HepG2 (cell line): ENCODE measurements around the gene RIT2. TPM values are rescaled to one million over a fixed set of nuclear protein-coding genes. Genes with fewer than 3 reads are reported as not detected.

Source experiments
- ATAC-seq: fragments of 200-7000 bp; cut with Tn5 transposase; 3 replicates; pipeline ENCODE4 v1.9.1; 2020; ENCODE audit warnings: mild to moderate bottlenecking, moderate library complexity
- BruUV-seq: library from RNA; stranded (reverse); fragments of 400-500 nt; replicated peaks from 2 replicates; lab custom pipeline; 2021; lab: Mats Ljungman, UMichigan
- CTCF ChIA-PET: fragments of 300-600 bp; formaldehyde crosslinking; extraction: SDS; loops from one replicate; lab custom pipeline; 2021; ENCODE audit warnings: low total read pairs, inconsistent platforms, low intra/inter-chr PET ratio; lab: Yijun Ruan, JAX
- POLR2A ChIA-PET: fragments of 350-600 bp; sonication (Branson Sonifier 250); formaldehyde crosslinking; loops from one replicate; lab custom pipeline; 2020; ENCODE audit warnings: antibody characterized with exemption, inconsistent platforms; lab: Yijun Ruan, JAX
- DNase-seq: peaks from one replicate; pipeline ENCODE4 v3.0.0-alpha.2; 2015; ENCODE audit warnings: low spot score
- FAIRE-seq: peaks from 3 replicates; lab custom pipeline; 2011; peaks lifted over from hg19 to GRCh38; lab: Jason Lieb, UNC
- H2AFZ ChIP-seq: one replicate; pipeline ENCODE4 v1.6.1; 2011; ENCODE audit warnings: low read length, inconsistent platforms
- H3K27ac ChIP-seq: fragments of 300-600 bp; 3 replicates; pipeline ENCODE4 v1.8.0; 2011; ENCODE audit warnings: mixed run types, mild to moderate bottlenecking, mixed read lengths, low read length, inconsistent platforms; ENCODE audit not compliant: insufficient read depth; ENCODE audit errors: extremely low read length
- H3K27me3 ChIP-seq, 2 experiments: fragments of 200-600 bp in 1 of 2; 2 replicates in 1 of 2; 3 replicates in 1 of 2; pipeline versions ENCODE4 v1.6.0 to v1.8.0; 2011; ENCODE audit warnings: low read length in 2 of 2, mild to moderate bottlenecking in 2 of 2, moderate library complexity in 2 of 2, inconsistent platforms in 1 of 2; ENCODE audit not compliant: insufficient read depth in 2 of 2, control insufficient read depth in 1 of 2
- H3K36me3 ChIP-seq, 2 experiments: fragments of 200-600 bp in 1 of 2; replicated peaks in 1 of 2; 2 replicates in 1 of 2; 3 replicates in 1 of 2; pipeline versions ENCODE4 v1.5.1 to v1.8.0; 2011; ENCODE audit warnings: low read length in 2 of 2, inconsistent platforms in 1 of 2; ENCODE audit not compliant: insufficient read depth in 2 of 2, control insufficient read depth in 1 of 2
- H3K4me1 ChIP-seq: 2 replicates; pipeline ENCODE4 v1.5.1; 2012; ENCODE audit warnings: low read length, inconsistent platforms; ENCODE audit not compliant: insufficient read depth
- H3K4me2 ChIP-seq: 2 replicates; pipeline ENCODE4 v1.6.0; 2011; ENCODE audit warnings: low read depth, low read length, inconsistent platforms
- H3K4me3 ChIP-seq, 3 experiments: fragments of 200-600 bp in 1 of 3; sonication (generic), shearing (Covaris generic) in 1 of 3; replicated peaks in 1 of 3; 2 replicates each; pipeline ENCODE4 v1.5.1; 2011 to 2016; ENCODE audit warnings: low read length in 3 of 3, inconsistent platforms in 2 of 3, low read depth in 2 of 3, mild to moderate bottlenecking in 2 of 3, control low read depth in 1 of 3, mixed read lengths in 1 of 3; ENCODE audit not compliant: insufficient read depth in 1 of 3
- H3K79me2 ChIP-seq: one replicate; pipeline ENCODE4 v1.6.1; 2011; ENCODE audit warnings: low read length, inconsistent platforms; ENCODE audit not compliant: insufficient read depth
- H3K9ac ChIP-seq: 2 replicates; pipeline ENCODE4 v1.6.0; 2011; ENCODE audit warnings: mild to moderate bottlenecking, low read depth, low read length, inconsistent platforms; ENCODE audit not compliant: insufficient read depth
- H3K9me3 ChIP-seq: 2 replicates; pipeline ENCODE4 v1.5.1; 2012; ENCODE audit warnings: mild to moderate bottlenecking, low read length
- H4K20me1 ChIP-seq: 2 replicates; pipeline ENCODE4 v1.6.0; 2011; ENCODE audit warnings: inconsistent platforms, mild to moderate bottlenecking, low read length, moderate library complexity; ENCODE audit not compliant: insufficient read depth
- CCAR2 ChIP-seq: fragments of 200-400 bp; formaldehyde crosslinking; optimal IDR thresholded peaks from 2 replicates; pipeline ENCODE3; 2018; ENCODE audit warnings: low read depth, mild to moderate bottlenecking, low read length, moderate library complexity
- FLYWCH1 ChIP-seq: sonication (generic); formaldehyde crosslinking; IDR thresholded peaks from 2 replicates; pipeline ENCODE4 v1.8.1; 2023; ENCODE audit warnings: mild to moderate bottlenecking, missing genetic modification reagents
- GABPA ChIP-seq, 2 experiments: IDR thresholded peaks; 2 replicates each; pipeline ENCODE4 v1.6.1; 2011 to 2016; ENCODE audit warnings: low read depth in 2 of 2, low read length in 1 of 2, missing biosample characterization in 1 of 2, missing genetic modification characterization in 1 of 2
- HOXD1 ChIP-seq: sonication (generic); formaldehyde crosslinking; IDR thresholded peaks from 2 replicates; pipeline ENCODE4 v1.5.0; 2020; ENCODE audit warnings: missing genetic modification reagents
- KDM1A ChIP-seq: IDR thresholded peaks from 2 replicates; pipeline ENCODE4 v1.6.1; 2016; ENCODE audit warnings: missing compliant biosample characterization
- NCOA1 ChIP-seq: sonication (generic); formaldehyde crosslinking; IDR thresholded peaks from 2 replicates; pipeline ENCODE4 v1.9.0; 2021; ENCODE audit warnings: missing genetic modification reagents
- ZNF30 ChIP-seq: sonication (generic); formaldehyde crosslinking; IDR thresholded peaks from 2 replicates; pipeline ENCODE4 v1.5.0; 2020; ENCODE audit warnings: mild to moderate bottlenecking, missing genetic modification reagents
- ZNF549 ChIP-seq: sonication (generic); formaldehyde crosslinking; IDR thresholded peaks from 2 replicates; pipeline ENCODE4 v1.5.0; 2020; ENCODE audit warnings: missing genetic modification reagents
- ZNF567 ChIP-seq: sonication (generic); formaldehyde crosslinking; IDR thresholded peaks from 2 replicates; pipeline ENCODE4 v1.8.1; 2023; ENCODE audit warnings: mild to moderate bottlenecking, missing genetic modification reagents, borderline replicate concordance
- ZNF678 ChIP-seq: sonication (generic); formaldehyde crosslinking; IDR thresholded peaks from 2 replicates; pipeline ENCODE4 v1.4.0; 2020; ENCODE audit warnings: mild to moderate bottlenecking, missing genetic modification reagents
- ZNF747 ChIP-seq: sonication (generic); formaldehyde crosslinking; IDR thresholded peaks from 2 replicates; pipeline ENCODE4 v1.8.1; 2023; ENCODE audit warnings: missing genetic modification reagents, mild to moderate bottlenecking, borderline replicate concordance
- ZNF768 ChIP-seq: sonication (generic); formaldehyde crosslinking; IDR thresholded peaks from 2 replicates; pipeline ENCODE4 v1.4.0; 2020; ENCODE audit warnings: missing genetic modification reagents
- ZNF883 ChIP-seq: sonication (generic); formaldehyde crosslinking; IDR thresholded peaks from 2 replicates; pipeline ENCODE4 v1.5.1; 2020; ENCODE audit warnings: mild to moderate bottlenecking, missing genetic modification reagents; ENCODE audit errors: not compliant biosample characterization
- in situ Hi-C: cut with HindIII; loops from 2 replicates; pipeline ENCODE4 v1.10.0; 2017; ENCODE audit warnings: low pct_unique_long_range_greater_than_20kb; ENCODE audit not compliant: extremely low pct_ligation_motif_present
- intact Hi-C: fragments of 100-400 bp; cut with micrococcal nuclease; formaldehyde crosslinking; loops from one replicate; pipeline ENCODE4 v1.10.0; 2022; ENCODE audit not compliant: unreplicated experiment
- polyA plus RNA-seq, 8 experiments: library from polyadenylated mRNA; depleted of rRNA in 3 of 8; stranded (reverse) in 7 of 8; unstranded in 1 of 8; fragments of >200 nt; fragmentation: Illumina TruSeq in 4 of 8; extraction: Trizol in 4 of 8; gene quantifications; 2 replicates each; pipeline versions ENCODE4 v1.2.1 to v1.2.3, GENCODE V29; 2011 to 2016; ENCODE audit warnings: low read depth in 4 of 8, missing spikeins in 1 of 8, mixed read lengths in 1 of 8; ENCODE audit not compliant: insufficient read depth in 1 of 8
- total RNA-seq, 5 experiments: library from RNA; depleted of rRNA; stranded (reverse); fragments of >200 nt; fragmentation: Illumina TruSeq; extraction: Trizol; gene quantifications; 2 replicates each; pipeline ENCODE4 v1.2.3, GENCODE V29; 2016; ENCODE audit warnings: low read depth in 1 of 5
- TF ChIP-seq, protein P1 (sequence below): sonication (generic); formaldehyde crosslinking; IDR thresholded peaks from 2 replicates; pipeline ENCODE4 v1.8.1; 2022; ENCODE audit warnings: low read depth, mild to moderate bottlenecking, missing genetic modification reagents
- TF ChIP-seq, protein P2 (sequence below): sonication (generic); formaldehyde crosslinking; IDR thresholded peaks from 2 replicates; pipeline ENCODE4 v1.4.0; 2020; ENCODE audit warnings: missing genetic modification reagents
- TF ChIP-seq, protein P3 (sequence below): sonication (generic); formaldehyde crosslinking; IDR thresholded peaks from 2 replicates; pipeline ENCODE4 v1.5.0; 2020; ENCODE audit warnings: mild to moderate bottlenecking, missing genetic modification reagents
- TF ChIP-seq, protein P4 (sequence below): sonication (generic); formaldehyde crosslinking; conservative IDR thresholded peaks from 2 replicates; pipeline ENCODE4 v1.4.0; 2020; ENCODE audit warnings: missing genetic modification reagents

The RIT2 gene
- total and polyA plus RNA-seq, 2 of the 13 experiments (the other 11 are each of a cell fraction or from before 2014, with no cell fraction given): not detected

GRCh38 chr18:43001821-43002220 is 113.7 kb downstream of the RIT2 start (continued):
- TF ChIP-seq, protein P1, sequence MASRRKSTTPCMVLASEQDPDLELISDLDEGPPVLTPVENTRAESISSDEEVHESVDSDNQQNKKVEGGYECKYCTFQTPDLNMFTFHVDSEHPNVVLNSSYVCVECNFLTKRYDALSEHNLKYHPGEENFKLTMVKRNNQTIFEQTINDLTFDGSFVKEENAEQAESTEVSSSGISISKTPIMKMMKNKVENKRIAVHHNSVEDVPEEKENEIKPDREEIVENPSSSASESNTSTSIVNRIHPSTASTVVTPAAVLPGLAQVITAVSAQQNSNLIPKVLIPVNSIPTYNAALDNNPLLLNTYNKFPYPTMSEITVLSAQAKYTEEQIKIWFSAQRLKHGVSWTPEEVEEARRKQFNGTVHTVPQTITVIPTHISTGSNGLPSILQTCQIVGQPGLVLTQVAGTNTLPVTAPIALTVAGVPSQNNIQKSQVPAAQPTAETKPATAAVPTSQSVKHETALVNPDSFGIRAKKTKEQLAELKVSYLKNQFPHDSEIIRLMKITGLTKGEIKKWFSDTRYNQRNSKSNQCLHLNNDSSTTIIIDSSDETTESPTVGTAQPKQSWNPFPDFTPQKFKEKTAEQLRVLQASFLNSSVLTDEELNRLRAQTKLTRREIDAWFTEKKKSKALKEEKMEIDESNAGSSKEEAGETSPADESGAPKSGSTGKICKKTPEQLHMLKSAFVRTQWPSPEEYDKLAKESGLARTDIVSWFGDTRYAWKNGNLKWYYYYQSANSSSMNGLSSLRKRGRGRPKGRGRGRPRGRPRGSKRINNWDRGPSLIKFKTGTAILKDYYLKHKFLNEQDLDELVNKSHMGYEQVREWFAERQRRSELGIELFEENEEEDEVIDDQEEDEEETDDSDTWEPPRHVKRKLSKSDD: no peak
- TF ChIP-seq, protein P2, sequence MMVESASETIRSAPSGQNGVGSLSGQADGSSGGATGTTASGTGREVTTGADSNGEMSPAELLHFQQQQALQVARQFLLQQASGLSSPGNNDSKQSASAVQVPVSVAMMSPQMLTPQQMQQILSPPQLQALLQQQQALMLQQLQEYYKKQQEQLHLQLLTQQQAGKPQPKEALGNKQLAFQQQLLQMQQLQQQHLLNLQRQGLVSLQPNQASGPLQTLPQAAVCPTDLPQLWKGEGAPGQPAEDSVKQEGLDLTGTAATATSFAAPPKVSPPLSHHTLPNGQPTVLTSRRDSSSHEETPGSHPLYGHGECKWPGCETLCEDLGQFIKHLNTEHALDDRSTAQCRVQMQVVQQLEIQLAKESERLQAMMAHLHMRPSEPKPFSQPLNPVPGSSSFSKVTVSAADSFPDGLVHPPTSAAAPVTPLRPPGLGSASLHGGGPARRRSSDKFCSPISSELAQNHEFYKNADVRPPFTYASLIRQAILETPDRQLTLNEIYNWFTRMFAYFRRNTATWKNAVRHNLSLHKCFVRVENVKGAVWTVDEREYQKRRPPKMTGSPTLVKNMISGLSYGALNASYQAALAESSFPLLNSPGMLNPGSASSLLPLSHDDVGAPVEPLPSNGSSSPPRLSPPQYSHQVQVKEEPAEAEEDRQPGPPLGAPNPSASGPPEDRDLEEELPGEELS (CRISPR knock-in tag): no peak
- TF ChIP-seq ZNF768 (no peak), NCOA1 (no peak), ZNF30 (CRISPR knock-in tag) (no peak), ZNF747 (CRISPR knock-in tag) (no peak)

DNA sequence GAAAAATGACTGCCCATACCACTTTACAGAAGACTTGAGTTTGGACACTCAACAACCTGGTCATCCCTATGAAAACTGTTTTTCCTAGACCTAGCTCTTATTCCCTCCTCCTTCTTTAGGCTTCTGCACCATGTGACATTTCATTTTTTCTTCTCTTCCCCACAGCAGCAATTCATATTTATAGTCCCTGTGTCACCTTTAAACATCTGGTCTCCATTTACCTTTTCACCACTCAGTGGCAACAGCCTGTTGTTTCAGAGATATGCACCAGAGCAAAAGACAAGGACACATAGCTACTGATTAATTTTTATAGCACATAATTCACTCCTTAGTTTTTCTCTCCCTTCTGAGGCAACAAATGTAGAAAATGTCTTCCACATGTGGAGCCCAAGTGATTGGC is 118.7 kb downstream of the RIT2 start:
- ATAC-seq (no peak), FAIRE-seq (no peak), DNase-seq (no peak)
- Histone ChIP-seq H3K27ac (no peak overlapping the region), H3K27me3 (no peaks in the 10 kb centered on the region), H3K4me3 (no peak overlapping the region), H3K4me2 (no peak overlapping the region), H3K36me3 (no peaks in the 10 kb centered on the region), H3K9ac (no peak overlapping the region), H2AFZ (no peak overlapping the region), H3K79me2 (no peaks in the 10 kb centered on the region), H3K9me3 (no peaks in the 10 kb centered on the region), H3K4me1 (no peaks in the 10 kb centered on the region), H4K20me1 (no peaks in the 10 kb centered on the region)
- POLR2A ChIA-PET: no interaction called here
- intact Hi-C loops (no loop called here), in situ Hi-C loops (no loop called here)
- CTCF ChIA-PET: no interaction called here
- no TSS peak for BruUV-seq
- TF ChIP-seq, protein P3, sequence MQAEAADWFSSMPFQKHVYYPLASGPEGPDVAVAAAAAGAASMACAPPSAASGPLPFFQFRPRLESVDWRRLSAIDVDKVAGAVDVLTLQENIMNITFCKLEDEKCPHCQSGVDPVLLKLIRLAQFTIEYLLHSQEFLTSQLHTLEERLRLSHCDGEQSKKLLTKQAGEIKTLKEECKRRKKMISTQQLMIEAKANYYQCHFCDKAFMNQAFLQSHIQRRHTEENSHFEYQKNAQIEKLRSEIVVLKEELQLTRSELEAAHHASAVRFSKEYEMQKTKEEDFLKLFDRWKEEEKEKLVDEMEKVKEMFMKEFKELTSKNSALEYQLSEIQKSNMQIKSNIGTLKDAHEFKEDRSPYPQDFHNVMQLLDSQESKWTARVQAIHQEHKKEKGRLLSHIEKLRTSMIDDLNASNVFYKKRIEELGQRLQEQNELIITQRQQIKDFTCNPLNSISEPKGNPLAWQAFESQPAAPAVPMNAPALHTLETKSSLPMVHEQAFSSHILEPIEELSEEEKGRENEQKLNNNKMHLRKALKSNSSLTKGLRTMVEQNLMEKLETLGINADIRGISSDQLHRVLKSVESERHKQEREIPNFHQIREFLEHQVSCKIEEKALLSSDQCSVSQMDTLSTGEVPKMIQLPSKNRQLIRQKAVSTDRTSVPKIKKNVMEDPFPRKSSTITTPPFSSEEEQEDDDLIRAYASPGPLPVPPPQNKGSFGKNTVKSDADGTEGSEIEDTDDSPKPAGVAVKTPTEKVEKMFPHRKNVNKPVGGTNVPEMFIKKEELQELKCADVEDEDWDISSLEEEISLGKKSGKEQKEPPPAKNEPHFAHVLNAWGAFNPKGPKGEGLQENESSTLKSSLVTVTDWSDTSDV (CRISPR knock-in tag): no peak
- TF ChIP-seq ZNF549: no peak
- no peak for TF ChIP-seq ZNF883 (CRISPR knock-in tag)
- no peak for TF ChIP-seq ZNF567
- TF ChIP-seq ZNF678 (CRISPR knock-in tag): no peak
- TF ChIP-seq HOXD1 (CRISPR knock-in tag): no peak
- no peak for TF ChIP-seq GABPA (IDR thresholded peaks at IDR 0.05; ENCODE audit: low read depth, low read length)
- TF ChIP-seq GABPA (CRISPR knock-in tag; IDR thresholded peaks at IDR 0.05; ENCODE audit: low read depth): no peak
- TF ChIP-seq, protein P4, sequence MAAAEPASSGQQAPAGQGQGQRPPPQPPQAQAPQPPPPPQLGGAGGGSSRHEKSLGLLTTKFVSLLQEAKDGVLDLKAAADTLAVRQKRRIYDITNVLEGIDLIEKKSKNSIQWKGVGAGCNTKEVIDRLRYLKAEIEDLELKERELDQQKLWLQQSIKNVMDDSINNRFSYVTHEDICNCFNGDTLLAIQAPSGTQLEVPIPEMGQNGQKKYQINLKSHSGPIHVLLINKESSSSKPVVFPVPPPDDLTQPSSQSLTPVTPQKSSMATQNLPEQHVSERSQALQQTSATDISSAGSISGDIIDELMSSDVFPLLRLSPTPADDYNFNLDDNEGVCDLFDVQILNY (CRISPR knock-in tag): no peak
- no peak for TF ChIP-seq CCAR2
- no peak for TF ChIP-seq FLYWCH1 (CRISPR knock-in tag)
- TF ChIP-seq KDM1A (CRISPR knock-in tag): no peak
